ENCODE data around the gene C11orf71. TPM values are rescaled to one million over a fixed set of nuclear protein-coding genes. Genes with fewer than 3 reads are reported as not detected.
A peak's percentile ranks its signal among the peaks of the same experiment; 100 is the strongest.

Gene C11orf71, protein sequence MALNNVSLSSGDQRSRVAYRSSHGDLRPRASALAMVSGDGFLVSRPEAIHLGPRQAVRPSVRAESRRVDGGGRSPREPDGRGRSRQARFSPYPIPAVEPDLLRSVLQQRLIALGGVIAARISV
- total RNA-seq: 10 to 100 TPM in 2 of 3 donors, 1 to 10 TPM in 1; 7.9 to 13.2 (median 10.2) TPM

DNA sequence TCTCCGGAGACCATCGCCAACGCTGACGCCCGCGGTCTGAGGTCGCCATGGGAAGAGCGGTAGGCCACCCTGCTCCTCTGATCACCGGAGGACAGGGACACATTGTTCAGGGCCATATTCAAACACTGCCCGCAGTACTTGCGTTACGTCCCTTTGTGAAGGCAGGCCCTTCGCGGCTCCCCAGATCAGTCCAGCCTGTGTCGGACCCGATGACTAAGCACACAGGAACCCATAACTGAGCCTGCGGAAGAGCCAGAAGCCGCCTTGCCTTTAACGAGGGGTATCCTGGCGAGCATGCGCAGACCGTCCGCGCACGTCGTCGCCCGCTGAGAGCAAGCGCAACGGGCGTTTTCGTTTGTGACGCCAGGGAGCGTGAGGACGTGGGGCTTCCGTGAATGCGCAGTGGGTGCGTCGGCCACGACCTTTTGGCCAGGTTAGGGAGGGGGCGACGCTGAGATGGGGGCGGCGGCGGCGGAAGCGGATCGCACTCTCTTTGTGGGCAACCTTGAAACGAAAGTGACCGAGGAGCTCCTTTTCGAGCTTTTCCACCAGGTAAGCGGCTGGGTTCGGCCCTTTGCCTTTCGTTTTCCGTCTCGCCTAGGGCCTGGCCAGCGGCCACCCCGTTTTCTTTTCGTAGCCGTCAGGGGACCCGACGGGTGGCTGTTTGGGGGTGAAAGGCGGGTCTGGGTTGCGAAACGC, at the start of gene C11orf71, which contains the start of gene RBM7:
Gene C11orf71 (minus strand): TSS at position 296 of the 699 bp plus-strand sequence. CDS start 180 bp downstream, at position 116.
Gene RBM7 (plus strand): TSS at position 451 of the 699 bp plus-strand sequence. CDS start 6 bp downstream, at position 457.
- H3K27me3 ChIP-seq: no peaks in the 10 kb centered on the region
- no peaks in the 10 kb centered on the region for H3K4me1 ChIP-seq
- TF ChIP-seq POLR2AphosphoS5 (IDR thresholded peaks at IDR 0.05) (peak; percentile 89 to 99 (median 97)), CTCF (IDR thresholded peaks at IDR 0.05) (peak in 1 of 3 donors; percentile 31), POLR2A (IDR thresholded peaks at IDR 0.05) (peak; percentile 94)
- peak; percentile 96 for DNase-seq (ENCODE audit: low spot score in 2 of 2)
- H3K4me3 ChIP-seq: peak within 1 kb of the TSS; percentile 56 to 71 (median 70)
- no peaks in the 10 kb centered on the region for H3K36me3 ChIP-seq
- peak within 1 kb of the TSS; percentile 98 to 99 for H3K27ac ChIP-seq
- intact Hi-C loops (cut with DNase I; ENCODE audit: low total_unique reads): no loop called here
- H3K9me3 ChIP-seq: no peaks in the 10 kb centered on the region

- intact Hi-C loops (cut with DNase I; ENCODE audit: low total_unique reads): no loop called here
- peaks cover 7% of the 10 kb centered on the region for H3K36me3 ChIP-seq
These were observed 49.5 kb upstream of the C11orf71 start for GRCh38 chr11:114449845-114450244.

DNA sequence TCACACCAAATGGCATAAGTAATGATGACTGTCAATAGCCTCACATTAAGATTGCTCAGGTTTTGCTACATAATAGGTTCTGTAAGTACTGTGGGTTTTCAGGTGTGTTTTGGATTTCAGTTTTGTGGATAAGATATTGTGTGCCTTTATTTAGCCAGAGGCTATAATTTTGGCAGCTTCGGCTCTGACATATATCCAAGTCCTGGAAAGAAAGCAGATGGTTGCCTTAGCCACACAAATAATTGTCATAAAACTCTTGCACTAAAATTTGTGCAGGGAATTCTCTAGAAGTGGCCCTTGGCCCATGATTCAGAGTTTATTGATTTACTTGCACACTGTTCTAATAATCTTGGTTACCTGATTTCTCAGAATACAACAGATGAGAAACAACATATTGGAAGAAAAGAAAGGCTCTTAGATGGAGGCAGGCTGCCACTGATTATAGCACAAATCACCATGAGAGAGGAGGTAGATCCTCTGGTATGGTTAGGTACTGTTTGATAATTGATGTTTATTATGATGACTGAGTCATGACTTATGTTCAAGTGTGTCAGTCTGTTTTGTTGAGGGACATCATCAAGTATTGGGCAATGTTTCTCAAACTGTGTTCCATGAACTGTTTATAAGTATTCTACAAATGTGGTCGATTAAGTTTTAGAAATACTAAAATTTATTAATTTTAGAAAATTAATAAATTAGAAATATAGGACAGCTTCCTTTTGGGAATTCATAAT, 48.6 kb upstream of the C11orf71 start:
- DNase-seq (ENCODE audit: low spot score in 2 of 2): no peak
- intact Hi-C loops (cut with DNase I; ENCODE audit: low total_unique reads): no loop called here
- no peak overlapping the region for H3K27ac ChIP-seq
- TF ChIP-seq POLR2A (IDR thresholded peaks at IDR 0.05) (no peak), POLR2AphosphoS5 (IDR thresholded peaks at IDR 0.05) (no peak), CTCF (IDR thresholded peaks at IDR 0.05) (no peak)
- H3K4me3 ChIP-seq: no peak overlapping the region
- H3K9me3 ChIP-seq: no peaks in the 10 kb centered on the region
- H3K4me1 ChIP-seq: no peaks in the 10 kb centered on the region
- no peaks in the 10 kb centered on the region for H3K27me3 ChIP-seq
- H3K36me3 ChIP-seq: peaks cover 7% of the 10 kb centered on the region

More at GRCh38 chr11:114449845-114450244, 49.5 kb upstream of the C11orf71 start:
- Histone ChIP-seq H3K4me3 (no peak overlapping the region), H3K9me3 (no peaks in the 10 kb centered on the region), H3K27ac (no peak overlapping the region), H3K27me3 (no peaks in the 10 kb centered on the region), H3K4me1 (no peaks in the 10 kb centered on the region)
- TF ChIP-seq CTCF (IDR thresholded peaks at IDR 0.05): no peak
- TF ChIP-seq POLR2A (IDR thresholded peaks at IDR 0.05): no peak
- TF ChIP-seq POLR2AphosphoS5 (IDR thresholded peaks at IDR 0.05): no peak
- no peak for DNase-seq (ENCODE audit: low spot score in 2 of 2)

DNA sequence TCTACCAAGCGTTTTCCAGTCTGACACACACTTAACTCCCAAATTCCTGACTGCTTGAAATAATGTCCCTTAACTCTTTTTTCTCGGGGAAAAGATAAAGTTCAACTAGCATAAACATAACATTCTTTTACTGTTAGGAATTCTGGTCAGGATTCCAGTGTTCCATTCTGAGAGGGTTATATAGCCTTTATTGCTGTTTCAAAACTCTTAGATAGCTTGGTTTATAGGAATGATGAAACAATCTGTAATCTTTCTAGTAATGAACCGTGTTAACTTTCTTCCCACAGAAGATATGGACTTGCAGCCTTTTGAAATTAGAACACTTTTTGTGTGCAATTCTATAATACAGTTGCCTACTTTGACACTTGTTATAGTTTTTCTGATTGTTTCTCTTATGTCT, 47.6 kb upstream of the C11orf71 start:
- Histone ChIP-seq H3K36me3 (peaks cover 7% of the 10 kb centered on the region), H3K9me3 (no peaks in the 10 kb centered on the region), H3K4me1 (no peaks in the 10 kb centered on the region), H3K27me3 (no peaks in the 10 kb centered on the region), H3K27ac (no peak overlapping the region), H3K4me3 (no peak overlapping the region)
- intact Hi-C loops (cut with DNase I; ENCODE audit: low total_unique reads): no loop called here
- no peak for DNase-seq (ENCODE audit: low spot score in 2 of 2)
- TF ChIP-seq POLR2A (IDR thresholded peaks at IDR 0.05): no peak
- no peak for TF ChIP-seq POLR2AphosphoS5 (IDR thresholded peaks at IDR 0.05)
- no peak for TF ChIP-seq CTCF (IDR thresholded peaks at IDR 0.05)
